IPS-NIHi7 (cell line): ENCODE data around the gene COL9A2.

Experiments used
- DNase-seq: peaks from one replicate; pipeline ENCODE4 v3.0.0; 2012; ENCODE audit warnings: mixed read lengths; ENCODE audit errors: extremely low spot score

Gene COL9A2

DNA sequence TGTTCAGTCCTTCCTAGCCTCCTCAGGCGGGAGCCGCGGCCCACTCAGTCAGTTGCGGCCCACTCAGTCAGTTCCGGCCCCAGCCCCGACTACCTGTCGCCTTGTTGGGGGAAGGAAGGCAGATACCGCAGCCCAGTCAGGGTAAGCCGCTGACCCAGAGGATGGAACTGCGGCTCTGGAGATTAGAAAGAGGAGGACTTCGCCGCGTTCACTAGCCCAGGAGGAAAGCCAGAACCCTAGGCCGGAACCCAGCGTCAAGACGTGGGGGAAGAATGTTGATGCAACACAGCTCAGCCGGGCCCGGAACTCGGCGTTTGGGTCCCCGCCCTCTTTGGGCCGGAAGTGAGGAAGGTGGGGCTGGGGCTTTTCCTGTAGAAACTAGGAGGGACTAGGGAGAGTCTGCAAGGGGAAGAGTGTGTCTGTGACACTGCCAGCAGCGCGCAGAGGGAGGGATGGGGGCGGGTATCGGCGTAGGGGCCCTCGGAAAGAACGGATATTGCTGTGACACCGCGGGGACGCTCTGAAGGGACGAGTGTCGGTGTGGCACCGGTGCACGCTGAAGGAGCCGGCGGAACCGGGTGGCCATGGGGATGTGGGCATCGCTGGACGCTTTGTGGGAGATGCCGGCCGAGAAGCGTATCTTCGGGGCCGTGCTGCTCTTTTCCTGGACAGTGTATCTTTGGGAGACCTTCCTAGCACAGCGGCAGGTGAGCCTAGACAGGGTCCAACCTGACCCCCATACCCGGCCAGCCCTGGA lies 59.2 kb downstream of the COL9A2 start, which contains the start of gene ZMPSTE24:
Gene ZMPSTE24, plus strand, starts transcription at position 549 of the 757 bp plus-strand sequence. Its CDS starts 36 bp downstream, at position 585.
- DNase-seq = peak; percentile 94

GRCh38 chr1:40257313-40257687 lies 59.8 kb downstream of the COL9A2 start:
- no peak for DNase-seq

DNA sequence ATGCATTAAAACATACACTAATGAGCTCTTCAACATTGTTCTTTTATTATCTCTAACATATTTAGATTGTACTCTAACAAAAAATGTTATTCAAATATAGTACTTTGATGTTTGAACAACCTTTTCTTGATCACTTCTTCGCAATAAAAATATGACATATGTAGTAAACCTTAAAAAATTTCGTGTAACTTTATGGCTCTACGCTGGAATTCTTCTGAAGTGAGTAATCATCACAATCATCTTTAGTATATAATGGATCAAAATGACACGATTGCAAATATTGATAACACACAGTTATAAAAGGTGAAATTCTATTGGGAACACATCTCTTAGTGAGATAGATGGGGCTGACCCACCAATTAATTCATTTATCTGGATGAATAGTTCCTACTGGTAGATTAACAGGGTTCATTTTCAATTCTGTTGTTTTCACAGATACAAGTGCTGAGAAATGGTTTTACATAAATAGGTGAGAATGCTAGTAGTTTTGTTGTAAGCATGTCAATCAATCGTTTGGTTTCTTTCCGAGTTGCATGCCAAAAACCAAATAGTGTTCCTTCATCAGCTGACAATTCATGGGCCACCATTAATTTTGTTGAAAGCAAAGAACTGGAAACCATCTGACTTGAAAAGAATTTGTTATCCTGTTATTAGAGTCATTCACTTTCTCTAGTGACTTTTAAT lies 60.5 kb downstream of the COL9A2 start:
- no peak for DNase-seq

DNA sequence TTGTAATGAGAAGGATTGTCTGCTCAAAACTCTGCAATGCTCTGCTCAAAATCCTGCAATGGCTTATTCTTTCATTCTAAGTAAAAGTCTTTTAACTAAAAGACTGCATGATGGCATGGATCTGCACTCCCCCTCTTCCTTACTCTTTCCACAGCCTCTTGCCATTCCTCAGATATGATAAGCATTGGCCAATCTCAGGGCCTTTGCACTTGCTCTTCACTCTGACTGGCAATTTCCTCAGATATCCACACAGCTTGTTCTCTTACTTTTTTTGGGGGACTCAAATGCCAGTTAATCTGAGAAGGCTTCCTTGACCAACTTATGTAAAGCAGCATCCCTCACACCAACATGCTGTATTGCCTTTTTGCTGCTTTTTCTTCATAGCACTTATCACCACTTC lies 61.9 kb downstream of the COL9A2 start:
- no peak for DNase-seq

GRCh38 chr1:40252601-40253000 lies 64.5 kb downstream of the COL9A2 start:
- DNase-seq = no peak

- no peak for DNase-seq
Observed at GRCh38 chr1:40251456-40251855, 65.6 kb downstream of the COL9A2 start.
